Peyer's patch (tissue), 4 donors: ENCODE results near the gene DST. TPM values are rescaled to one million over a fixed set of nuclear protein-coding genes. Genes with fewer than 3 reads are reported as not detected.

Experiments used
- DNase-seq, 3 donors: peaks; one replicate each; pipeline ENCODE4 v3.0.0-alpha.2; 2017 to 2019
- H3K27ac ChIP-seq, 4 donors: fragments of 200-600 bp; sonication (generic); one replicate each; pipeline ENCODE4 v1.5.1; 2016 to 2019
- H3K27me3 ChIP-seq, 2 donors: fragments of 200-600 bp; sonication (generic); one replicate each; pipeline ENCODE4 v1.5.1; 2019
- H3K36me3 ChIP-seq, 3 donors: fragments of 200-600 bp; sonication (generic); one replicate each; pipeline ENCODE4 v1.5.1; 2016 to 2019
- H3K4me1 ChIP-seq, 4 donors: fragments of 200-600 bp; sonication (generic); one replicate each; pipeline ENCODE4 v1.5.1; 2016 to 2019
- H3K4me3 ChIP-seq, 4 donors: fragments of 200-600 bp; sonication (generic); 1 replicate in 3 of 4; 2 replicates in 1 of 4; pipeline ENCODE4 v1.5.1; 2016 to 2019; ENCODE audit warnings: mild to moderate bottlenecking in 1 of 4
- H3K9me3 ChIP-seq, 4 donors: fragments of 200-600 bp; sonication (generic); one replicate each; pipeline ENCODE4 v1.5.1; 2016 to 2019; ENCODE audit warnings: mild to moderate bottlenecking in 1 of 4
- POLR2A ChIP-seq, 2 donors: fragments of 450-650 bp; IDR thresholded peaks; one replicate each; pipeline ENCODE4 v1.5.1; 2017; ENCODE audit warnings: antibody characterized with exemption in 2 of 2, mild to moderate bottlenecking in 2 of 2, moderate library complexity in 2 of 2
- total RNA-seq, 4 donors: library from RNA; depleted of rRNA; stranded (reverse); fragments of >200 nt; gene quantifications; one replicate each; pipeline ENCODE4 v1.1.0, GENCODE V29; 2016
- TF ChIP-seq, protein P1 (sequence below), 6 experiments: fragments of 450-650 bp in 4 of 6; fragments of 200-600 bp in 2 of 6; sonication (generic) in 1 of 6; IDR thresholded peaks; one replicate each; pipeline ENCODE4 v1.5.1; 2017 to 2019; ENCODE audit warnings: antibody characterized with exemption in 6 of 6, mild to moderate bottlenecking in 3 of 6, moderate library complexity in 1 of 6

The DST gene
- total RNA-seq, 4 donors from 2014 or later: 243 to 320 (median 285) TPM

DNA sequence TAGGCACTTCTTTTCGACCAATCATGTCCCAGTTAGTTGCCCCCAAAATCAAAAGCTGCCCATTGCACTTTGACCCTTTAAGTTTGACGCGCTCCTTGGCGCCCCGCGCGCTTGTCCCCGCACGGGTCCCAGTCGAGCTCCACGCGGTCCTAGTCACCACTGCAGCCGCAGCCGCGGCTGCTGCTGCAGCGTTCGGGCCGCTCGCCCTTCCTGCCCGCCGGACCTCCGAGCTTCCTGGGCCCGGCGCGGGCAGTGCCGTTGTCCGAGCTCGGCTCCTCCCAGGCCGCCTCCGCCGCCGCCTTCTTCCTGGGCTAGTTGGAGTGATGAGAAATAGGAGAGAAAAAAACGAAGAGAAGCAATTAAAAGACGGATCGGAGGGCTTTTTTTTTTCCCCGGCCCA, 209.6 kb downstream of the DST start:
- Histone ChIP-seq H3K36me3 (no peaks in the 10 kb centered on the region), H3K4me3 (no peak overlapping the region), H3K4me1 (no peaks in the 10 kb centered on the region), H3K27ac (no peak overlapping the region), H3K27me3 (no peaks in the 10 kb centered on the region), H3K9me3 (no peaks in the 10 kb centered on the region)
- DNase-seq: no peak
- TF ChIP-seq, protein P1, sequence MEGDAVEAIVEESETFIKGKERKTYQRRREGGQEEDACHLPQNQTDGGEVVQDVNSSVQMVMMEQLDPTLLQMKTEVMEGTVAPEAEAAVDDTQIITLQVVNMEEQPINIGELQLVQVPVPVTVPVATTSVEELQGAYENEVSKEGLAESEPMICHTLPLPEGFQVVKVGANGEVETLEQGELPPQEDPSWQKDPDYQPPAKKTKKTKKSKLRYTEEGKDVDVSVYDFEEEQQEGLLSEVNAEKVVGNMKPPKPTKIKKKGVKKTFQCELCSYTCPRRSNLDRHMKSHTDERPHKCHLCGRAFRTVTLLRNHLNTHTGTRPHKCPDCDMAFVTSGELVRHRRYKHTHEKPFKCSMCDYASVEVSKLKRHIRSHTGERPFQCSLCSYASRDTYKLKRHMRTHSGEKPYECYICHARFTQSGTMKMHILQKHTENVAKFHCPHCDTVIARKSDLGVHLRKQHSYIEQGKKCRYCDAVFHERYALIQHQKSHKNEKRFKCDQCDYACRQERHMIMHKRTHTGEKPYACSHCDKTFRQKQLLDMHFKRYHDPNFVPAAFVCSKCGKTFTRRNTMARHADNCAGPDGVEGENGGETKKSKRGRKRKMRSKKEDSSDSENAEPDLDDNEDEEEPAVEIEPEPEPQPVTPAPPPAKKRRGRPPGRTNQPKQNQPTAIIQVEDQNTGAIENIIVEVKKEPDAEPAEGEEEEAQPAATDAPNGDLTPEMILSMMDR (IDR thresholded peaks at IDR 0.05): no peak
- no peak for TF ChIP-seq POLR2A (IDR thresholded peaks at IDR 0.05)

DNA sequence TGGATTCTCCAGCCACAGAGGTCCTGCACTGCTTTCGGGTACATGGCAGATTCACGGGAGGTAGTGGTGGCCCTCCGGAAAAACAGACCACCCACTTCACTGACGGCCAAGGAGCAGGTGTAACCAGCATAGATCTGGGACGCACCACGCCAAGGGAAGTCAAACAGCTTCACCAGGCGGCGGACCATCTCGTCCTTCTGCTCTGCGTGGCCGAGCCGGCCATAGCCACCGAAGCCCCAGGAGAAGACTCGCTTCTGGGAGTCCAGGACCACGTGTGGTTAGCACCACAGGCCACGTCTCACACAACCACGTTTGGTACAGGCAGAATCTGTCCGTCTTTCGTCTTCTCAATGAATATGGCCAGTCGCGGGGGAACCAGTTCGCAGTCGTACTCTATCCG, 210.5 kb downstream of the DST start:
- Histone ChIP-seq H3K36me3 (no peaks in the 10 kb centered on the region), H3K9me3 (no peaks in the 10 kb centered on the region), H3K27me3 (no peaks in the 10 kb centered on the region), H3K4me3 (no peak overlapping the region), H3K4me1 (no peaks in the 10 kb centered on the region), H3K27ac (no peak overlapping the region)
- no peak for DNase-seq
- TF ChIP-seq, protein P1 (IDR thresholded peaks at IDR 0.05): no peak
- TF ChIP-seq POLR2A (IDR thresholded peaks at IDR 0.05): no peak

DNA sequence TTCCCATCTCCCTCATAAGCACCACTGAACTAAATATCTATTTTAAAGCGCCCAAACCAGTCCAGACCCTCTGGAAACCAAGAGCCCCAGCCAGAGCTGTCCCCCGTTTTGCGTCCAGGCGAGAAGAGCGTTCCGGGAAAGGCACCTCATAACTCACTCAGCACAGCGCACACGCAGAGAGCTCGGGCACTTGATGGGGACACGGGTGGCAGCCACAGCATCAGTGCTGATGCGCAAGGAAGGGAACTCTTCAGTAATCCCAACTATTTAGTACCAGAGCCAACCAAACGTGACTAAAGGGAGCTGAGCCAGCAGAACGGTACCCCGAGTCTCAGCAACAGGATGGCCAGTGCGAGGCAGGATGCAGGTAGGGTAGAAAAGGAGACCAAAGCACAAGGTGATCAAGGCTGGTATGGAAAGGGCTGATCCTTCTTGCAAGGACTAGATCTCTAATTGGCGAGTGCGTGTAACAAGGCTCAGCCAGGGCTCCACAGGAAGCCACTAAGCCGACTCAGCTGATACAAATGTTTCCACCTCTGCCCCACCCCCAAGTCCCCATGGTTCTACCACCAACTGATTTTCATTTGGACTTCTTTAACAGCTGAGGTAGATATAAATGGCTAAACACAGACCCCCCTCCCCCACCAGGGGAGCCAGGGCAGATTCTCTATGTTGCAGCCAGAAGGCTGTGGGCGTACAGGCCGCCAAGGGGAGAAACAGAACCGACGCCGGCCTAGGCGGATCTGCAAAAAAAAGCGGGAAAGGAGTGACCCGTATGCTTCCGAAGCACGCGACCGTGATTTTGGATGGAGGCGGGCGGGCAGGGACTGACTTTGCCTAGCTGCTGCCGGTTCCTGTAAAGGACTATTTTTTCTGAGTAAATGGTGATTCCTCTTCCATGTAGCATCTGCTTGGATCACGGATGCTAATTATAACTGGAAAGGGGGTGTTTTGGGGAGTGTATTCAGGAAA, 211.8 kb downstream of the DST start:
- Histone ChIP-seq H3K9me3 (no peaks in the 10 kb centered on the region), H3K27me3 (no peaks in the 10 kb centered on the region)

DNA sequence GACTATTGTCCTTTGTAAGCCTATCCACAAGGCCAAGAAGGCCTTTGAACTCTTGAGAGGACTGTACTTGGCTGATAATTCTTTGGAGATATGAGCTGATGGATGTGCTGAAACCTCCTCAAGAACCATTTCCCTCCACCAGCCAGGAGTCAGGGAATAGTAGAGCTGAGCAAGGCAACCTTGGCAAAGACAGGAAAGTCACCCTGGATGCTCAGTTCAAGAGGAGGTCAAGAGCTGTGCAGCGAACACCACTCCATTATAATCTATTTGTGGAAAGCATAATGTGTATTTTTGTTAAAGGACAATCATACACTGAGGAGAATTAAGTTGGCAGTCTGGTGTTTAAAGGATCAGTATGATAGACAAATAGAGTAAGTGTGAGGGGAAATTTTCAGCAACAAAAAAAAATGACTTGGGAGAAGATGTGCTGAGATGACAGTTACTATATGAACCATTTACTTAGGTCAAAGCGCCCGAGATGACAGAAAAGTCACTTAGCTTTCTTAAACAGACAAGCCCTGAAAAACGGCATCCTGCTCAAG, 218.1 kb downstream of the DST start:
- H3K36me3 ChIP-seq: no peaks in the 10 kb centered on the region
- no peak for DNase-seq
- no peaks in the 10 kb centered on the region for H3K4me1 ChIP-seq
- H3K9me3 ChIP-seq: no peaks in the 10 kb centered on the region
- no peak overlapping the region for H3K4me3 ChIP-seq
- no peak for TF ChIP-seq POLR2A (IDR thresholded peaks at IDR 0.05)
- TF ChIP-seq, protein P1 (IDR thresholded peaks at IDR 0.05): no peak
- H3K27ac ChIP-seq: no peak overlapping the region
- no peaks in the 10 kb centered on the region for H3K27me3 ChIP-seq

More for the DNA sequence above, 211.8 kb downstream of the DST start:
- no peak for DNase-seq
- no peaks in the 10 kb centered on the region for H3K36me3 ChIP-seq
- H3K4me1 ChIP-seq: no peaks in the 10 kb centered on the region
- H3K4me3 ChIP-seq: no peak overlapping the region
- TF ChIP-seq, protein P1 (IDR thresholded peaks at IDR 0.05): no peak
- TF ChIP-seq POLR2A (IDR thresholded peaks at IDR 0.05): no peak
- H3K27ac ChIP-seq: no peak overlapping the region

DNA sequence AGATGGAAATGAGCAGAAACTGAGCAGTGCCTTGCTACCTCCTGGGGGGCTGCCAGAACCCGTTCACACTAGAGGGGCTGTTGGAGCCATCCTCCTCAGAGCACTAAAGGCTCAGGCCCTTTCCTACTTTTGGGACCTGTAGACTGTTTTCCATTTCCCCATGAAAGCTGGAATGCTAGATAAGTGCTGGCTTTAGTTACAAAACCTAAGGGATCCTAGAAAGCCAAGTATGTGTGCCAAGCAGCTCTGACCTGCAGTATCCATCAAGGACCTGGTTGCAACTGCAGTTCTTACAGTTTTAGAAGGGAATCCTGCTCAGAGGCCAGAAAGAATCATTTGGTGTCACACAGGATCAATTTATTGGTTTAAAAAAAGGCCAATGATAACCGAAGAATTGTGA, 218.6 kb downstream of the DST start:
- no peaks in the 10 kb centered on the region for H3K36me3 ChIP-seq
- H3K4me3 ChIP-seq: no peak overlapping the region
- H3K27me3 ChIP-seq: no peaks in the 10 kb centered on the region
- H3K4me1 ChIP-seq: no peaks in the 10 kb centered on the region
- no peaks in the 10 kb centered on the region for H3K9me3 ChIP-seq
- DNase-seq: no peak
- no peak overlapping the region for H3K27ac ChIP-seq
- TF ChIP-seq POLR2A (IDR thresholded peaks at IDR 0.05): no peak
- TF ChIP-seq, protein P1 (IDR thresholded peaks at IDR 0.05): no peak
